Measurements from ENCODE around the gene ATRIP.
"Not testable (repeated sequence)": the region's sequence is repeated elsewhere in the genome, so short reads cannot be mapped to it uniquely, and the experiment has no call there.

The ATRIP gene

DNA sequence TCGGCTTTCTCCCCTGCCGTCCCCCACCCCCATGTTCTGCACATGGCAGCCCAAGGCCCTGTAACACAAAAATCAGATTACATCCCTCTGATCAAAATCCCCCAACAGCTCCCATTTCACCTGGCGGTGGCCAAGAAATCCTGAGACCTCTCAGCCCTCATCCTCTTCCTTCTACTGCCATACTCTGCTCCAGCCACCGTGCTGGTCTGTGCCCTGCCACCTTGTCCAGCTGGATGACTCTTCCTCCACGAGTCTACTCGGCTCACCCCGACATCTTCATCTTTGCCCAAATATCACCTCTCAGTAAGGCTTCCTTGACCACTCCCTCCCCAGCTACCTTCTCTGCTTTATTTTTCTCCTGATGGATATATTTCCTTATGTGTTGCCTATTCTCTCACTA is 9.7 kb upstream of the ATRIP start:
- no peak for DNase-seq (ENCODE audit: low read depth, low spot score)

DNA sequence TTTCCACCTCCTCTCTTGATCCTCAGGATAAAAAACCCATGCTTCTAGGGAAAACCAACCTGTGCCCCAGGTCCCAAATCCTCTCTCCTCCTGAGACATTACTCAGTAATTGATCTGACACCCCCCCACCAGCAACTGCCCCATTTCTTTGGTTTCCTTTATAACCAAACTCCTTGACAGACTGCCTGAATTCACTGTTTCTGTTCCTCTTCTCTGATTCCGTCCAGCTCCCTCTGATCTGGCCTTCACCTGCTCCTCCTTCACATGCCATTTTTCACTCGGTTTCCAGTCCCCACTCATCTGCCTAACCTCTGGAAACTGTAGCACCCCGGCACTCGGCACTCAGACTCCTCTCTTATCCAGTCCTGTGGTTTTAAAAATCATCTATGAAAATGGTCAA is 8.7 kb upstream of the ATRIP start:
- DNase-seq (ENCODE audit: low read depth, low spot score): no peak

DNA sequence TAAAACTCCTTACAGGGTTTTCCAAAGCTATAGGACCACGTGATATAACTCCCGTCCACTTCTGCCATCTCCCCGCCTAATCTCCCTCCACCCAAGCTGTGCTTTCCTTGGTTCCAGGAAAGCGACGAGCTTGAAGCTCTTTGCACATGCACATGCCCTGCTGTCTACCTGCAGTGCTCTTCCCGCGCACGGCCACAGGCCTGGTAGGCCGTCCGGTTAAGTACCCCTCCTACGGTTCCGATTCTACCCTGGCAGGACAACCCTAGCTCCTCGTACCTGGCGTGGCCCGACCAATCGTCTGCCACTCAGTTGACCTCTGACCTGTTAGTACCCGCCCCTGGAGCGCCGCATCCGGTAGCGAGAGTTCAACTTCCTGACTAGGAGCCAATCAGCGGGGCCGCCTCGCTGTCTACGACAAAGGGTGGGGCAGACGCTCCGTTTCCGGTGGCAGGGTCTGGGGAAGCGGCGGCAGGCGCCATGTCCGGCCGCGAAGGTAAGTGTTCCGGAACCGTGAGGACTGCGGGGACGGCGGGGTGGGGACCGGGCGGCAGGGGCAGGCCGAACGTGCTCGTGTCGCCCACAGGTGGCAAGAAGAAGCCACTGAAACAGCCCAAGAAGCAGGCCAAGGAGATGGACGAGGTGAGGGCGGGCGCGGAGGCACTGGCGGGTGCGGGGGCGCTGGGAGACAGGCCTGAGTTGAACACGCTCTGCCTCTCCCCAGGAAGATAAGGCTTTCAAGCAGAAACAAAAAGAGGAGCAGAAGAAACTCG is 6.5 kb upstream of the ATRIP start, which contains the start of the genes CCDC51 and TMA7:
TSS of gene CCDC51 (minus strand) at position 300 of the 770 bp plus-strand sequence. CDS start 4,991 bp downstream, outside the sequence.
TSS of gene TMA7 (plus strand) at position 438 of the 770 bp plus-strand sequence. CDS start at position 478, 40 bp downstream.
- peak; percentile 98 for DNase-seq (ENCODE audit: low read depth, low spot score)

DNA sequence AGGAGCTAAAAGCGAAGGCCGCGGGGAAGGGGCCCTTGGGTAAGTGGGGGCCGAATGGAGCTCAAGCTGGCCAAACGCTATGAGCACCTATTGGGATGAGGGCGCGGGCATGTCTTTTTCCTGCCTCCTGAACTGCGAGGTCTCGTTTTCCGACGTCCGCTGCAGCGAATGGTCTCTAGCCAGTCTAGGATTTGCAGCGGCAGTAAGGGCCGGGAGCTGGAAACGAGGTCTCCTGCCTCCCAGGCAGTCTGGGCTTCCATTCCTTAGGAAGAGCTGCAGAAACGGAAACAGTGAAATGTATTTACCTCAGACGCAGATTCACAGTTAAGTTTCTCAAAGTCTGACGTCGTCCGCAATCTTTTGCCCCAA is 6.0 kb upstream of the ATRIP start:
- DNase-seq (ENCODE audit: low read depth, low spot score): no peak

DNA sequence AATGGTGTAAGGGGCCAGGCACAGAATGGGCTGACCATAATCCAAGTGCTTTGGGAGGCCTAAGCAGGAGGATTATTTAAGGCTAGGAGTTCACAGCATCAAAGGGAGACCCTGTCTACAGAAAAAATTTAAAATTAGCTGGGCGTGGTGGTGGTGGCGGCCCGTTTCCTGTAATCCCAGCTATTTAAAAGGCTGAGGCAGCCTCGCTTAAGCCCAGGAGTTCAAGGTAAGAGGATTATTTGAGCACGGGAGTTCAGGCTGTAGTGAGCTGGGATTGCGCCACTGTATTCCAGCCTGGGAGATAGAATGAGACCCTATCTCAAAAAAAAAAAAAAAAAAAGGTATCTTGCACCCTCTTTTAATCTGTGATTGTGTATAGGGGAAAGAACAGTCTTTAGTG is 4.6 kb upstream of the ATRIP start:
- DNase-seq (ENCODE audit: low read depth, low spot score): no peak

DNA sequence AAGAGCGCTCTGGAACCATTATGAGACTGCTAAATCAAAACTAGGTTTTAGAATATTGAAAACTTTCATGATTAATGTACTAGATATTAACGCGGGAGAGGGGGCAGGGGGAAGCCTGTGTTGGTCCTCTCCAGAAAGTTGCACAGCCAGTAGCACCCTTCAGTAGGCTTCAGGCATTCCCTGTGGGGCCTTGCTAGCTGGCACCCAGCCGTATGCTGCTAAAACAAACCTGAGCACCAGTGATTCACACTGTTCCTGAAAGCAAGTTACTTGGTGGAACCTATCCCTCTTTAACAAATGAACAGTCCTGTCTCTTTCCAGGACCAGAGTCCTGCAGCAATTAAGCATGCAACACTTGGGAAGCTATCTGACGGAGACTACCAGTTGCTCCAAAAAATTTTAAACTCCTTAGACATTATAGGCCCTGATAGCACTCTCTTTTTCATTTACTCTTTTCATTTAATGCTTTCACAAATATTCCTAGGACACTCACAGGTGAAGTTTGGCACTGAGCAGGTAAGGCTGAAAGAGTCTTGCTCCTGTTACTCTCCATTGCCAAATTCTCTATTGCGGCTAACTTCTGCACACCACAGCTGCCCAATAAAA is 1.2 kb upstream of the ATRIP start:
- DNase-seq (ENCODE audit: low read depth, low spot score): no peak

DNA sequence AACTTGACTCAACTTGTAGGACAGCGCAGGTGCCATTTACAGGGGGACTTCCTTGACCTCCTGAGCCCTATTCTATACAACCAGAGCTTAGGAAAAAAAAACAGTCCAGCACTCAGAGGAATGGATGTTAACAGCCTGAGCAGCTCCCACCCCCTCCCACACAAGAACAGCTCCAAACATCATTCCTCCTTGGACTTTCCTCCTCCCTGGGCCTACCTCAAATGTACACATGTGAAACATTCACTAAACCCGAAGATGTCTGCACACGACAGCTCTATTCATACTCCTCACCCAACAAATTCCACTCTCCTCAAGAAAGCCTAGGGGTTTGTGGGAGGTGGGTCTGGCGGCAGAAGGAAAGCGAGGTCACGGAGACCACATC is 503 bp upstream of the ATRIP start:
- no peak for DNase-seq (ENCODE audit: low read depth, low spot score)

DNA sequence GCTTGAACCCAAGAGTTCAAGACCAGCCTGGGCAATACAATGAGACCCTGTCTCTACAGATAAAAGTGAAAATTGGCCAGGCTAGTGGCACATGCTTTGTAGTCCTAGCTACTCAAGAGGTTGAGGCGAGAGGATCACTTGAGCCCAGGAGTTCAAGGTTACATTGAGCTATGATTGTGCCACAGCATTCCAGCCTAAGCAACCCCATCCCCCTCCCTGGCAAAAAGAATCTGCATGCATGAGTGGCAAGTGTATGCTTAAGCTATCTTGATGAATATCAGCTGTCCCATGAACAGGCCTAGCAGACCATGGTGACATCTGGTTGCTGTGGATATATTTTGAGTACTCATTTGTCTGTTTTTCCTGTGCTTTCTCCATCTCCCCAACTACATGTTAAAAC is 4.7 kb downstream of the ATRIP start:
- no peak for DNase-seq (ENCODE audit: low read depth, low spot score)

DNA sequence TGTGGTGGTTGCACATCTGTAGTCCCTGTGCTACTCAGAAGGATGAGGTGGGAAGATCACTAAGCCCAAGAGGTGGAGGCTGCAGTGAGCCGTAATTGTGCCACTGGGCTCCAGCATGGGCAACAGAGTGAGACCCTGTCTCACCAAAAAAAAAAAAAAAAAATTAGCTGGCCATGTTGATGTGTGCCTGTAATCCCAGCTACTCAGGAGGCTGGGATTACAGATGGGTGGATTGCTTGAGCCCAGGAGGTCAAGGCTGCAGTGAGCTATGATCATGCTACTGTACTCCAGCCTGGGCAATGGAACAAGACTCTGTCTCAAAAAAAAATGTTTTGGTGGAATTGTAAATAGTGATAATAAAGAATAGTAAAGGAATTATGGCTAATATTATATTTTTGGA is 9.9 kb downstream of the ATRIP start:
- no peak for DNase-seq (ENCODE audit: low read depth, low spot score)

DNA sequence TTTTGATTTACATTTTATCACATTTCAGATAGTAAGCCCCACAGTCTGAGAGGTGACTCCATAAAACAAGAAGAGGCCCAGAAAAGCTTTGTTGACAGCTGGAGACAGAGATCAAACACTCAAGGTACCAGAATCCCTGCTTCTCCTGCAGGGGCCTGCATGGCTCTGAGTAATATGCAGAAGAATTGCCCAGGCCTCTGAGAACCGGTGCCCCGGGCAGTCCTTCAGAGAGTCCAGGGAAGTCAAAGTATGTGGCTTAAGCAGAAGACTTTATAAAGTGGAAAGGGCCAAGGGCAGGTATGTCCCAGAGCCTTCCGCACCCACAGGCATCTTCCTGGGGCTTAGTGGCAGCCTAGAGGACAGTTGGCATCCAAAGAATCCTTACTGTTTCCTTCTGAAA is 12.8 kb downstream of the ATRIP start:
- no peak for DNase-seq (ENCODE audit: low read depth, low spot score)

DNA sequence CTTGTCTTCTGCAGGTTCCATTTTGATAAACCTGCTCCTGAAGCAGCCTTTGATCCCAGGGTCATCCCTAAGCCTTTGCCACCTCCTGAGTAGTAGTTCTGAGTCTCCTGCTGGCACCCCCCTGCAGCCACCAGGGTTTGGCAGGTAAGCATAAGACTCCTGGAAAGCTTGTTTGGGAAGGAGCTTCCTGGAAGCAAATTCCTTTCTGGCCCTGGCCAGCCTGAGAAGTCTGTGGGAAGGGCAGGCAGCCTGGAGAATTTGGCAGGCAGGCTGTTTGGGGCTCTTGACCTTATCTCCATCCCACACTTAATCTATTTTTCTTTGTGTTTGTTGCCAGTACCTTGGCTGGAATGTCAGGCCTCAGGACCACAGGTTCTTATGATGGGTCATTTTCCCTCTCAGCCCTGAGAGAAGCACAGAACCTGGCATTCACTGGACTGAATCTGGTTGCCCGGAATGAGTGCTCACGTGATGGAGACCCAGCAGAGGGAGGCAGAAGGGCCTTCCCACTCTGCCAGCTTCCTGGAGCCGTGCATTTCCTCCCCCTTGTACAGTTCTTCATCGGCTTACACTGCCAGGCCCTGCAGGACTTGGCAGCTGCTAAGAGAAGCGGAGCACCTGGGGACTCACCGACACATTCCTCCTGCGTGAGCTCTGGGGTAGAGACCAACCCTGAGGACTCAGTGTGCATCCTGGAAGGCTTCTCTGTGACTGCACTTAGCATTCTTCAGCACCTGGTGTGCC is 13.4 kb downstream of the ATRIP start:
- DNase-seq (ENCODE audit: low read depth, low spot score): no peak

DNA sequence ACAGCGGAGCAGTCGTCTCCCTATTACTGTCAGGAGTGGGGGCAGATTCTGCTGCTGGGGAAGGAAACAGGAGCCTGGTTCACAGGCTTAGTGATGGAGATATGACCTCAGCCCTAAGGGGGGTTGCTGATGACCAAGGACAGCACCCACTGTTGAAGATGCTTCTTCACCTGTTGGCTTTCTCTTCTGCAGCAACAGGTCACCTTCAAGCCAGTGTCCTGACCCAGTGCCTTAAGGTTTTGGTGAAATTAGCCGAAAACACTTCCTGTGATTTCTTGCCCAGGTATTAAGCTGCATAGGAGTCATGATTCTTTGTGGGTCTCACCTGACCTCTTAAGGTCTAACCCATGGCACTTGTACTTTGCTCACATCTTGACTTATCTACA is 14.0 kb downstream of the ATRIP start:
- no peak for DNase-seq (ENCODE audit: low read depth, low spot score)

DNA sequence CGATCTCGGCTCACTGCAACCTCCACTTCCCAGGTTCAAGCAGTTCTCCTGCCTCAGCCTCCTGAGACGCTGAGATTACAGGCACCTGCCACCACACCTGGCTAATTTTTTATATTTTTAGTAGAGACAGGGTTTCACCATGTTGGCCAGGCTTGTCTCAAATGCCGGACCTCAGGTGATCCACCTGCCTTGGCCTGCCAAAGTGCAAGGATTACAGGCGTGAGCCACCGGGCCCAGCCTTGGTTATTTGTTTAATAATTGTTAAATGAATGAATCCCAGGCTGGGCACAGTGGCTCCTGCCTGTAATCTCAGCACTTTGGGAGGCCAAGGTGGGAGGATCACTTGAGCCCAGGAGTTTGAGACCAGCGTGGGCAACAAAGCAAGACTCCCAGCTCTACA is 15.2 kb downstream of the ATRIP start:
- not testable (repeated sequence) for DNase-seq (ENCODE audit: low read depth, low spot score)

DNA sequence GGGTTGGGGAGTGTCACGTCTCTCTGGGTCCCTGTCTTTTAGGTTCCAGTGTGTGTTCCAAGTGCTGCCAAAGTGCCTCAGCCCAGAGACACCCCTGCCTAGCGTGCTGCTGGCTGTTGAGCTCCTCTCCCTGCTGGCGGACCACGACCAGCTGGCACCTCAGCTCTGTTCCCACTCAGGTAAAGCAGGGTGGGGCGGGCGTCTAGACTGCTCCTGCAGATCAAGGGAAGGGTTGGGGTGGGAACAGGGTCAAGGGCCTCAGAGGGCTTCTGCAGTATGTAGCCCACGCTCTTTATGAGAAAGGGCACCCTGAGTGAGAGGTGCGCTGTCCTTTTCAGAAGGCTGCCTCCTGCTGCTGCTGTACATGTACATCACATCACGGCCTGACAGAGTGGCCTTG is 17.2 kb downstream of the ATRIP start:
- DNase-seq (ENCODE audit: low read depth, low spot score): no peak

DNA sequence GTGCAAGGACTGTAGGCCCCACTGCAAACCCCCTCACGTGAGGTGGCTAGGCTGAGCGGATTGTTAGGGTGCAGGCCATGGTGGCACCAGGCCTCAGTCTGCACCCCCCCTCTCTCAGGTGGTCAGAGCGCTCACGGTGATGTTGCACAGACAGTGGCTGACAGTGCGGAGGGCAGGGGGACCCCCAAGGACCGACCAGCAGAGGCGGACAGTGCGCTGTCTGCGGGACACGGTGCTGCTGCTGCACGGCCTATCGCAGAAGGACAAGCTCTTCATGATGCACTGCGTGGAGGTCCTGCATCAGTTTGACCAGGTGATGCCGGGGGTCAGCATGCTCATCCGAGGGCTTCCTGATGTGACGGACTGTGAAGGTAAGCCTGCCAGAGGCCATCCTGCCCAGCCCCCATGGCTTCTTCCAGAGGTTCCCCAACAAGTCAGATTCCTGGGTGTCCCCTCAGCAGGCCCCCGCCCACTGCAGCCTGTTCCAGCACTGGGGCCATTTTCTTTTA is 18.2 kb downstream of the ATRIP start:
- DNase-seq (ENCODE audit: low read depth, low spot score): no peak

DNA sequence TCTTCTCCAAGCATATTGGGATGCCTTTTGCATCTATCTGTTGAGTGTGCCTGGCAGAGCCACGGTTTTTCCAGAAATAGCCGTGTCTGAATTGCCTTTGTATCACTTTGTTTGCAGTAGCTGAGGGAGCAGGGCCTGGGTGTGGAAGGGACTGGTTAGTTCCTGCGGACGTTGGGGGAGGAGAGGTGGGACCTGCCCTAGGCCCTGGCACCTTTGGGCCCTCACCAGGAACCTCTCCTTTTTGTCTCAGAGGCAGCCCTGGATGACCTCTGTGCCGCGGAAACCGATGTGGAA is 18.6 kb downstream of the ATRIP start:
- no peak for DNase-seq (ENCODE audit: low read depth, low spot score)

DNA sequence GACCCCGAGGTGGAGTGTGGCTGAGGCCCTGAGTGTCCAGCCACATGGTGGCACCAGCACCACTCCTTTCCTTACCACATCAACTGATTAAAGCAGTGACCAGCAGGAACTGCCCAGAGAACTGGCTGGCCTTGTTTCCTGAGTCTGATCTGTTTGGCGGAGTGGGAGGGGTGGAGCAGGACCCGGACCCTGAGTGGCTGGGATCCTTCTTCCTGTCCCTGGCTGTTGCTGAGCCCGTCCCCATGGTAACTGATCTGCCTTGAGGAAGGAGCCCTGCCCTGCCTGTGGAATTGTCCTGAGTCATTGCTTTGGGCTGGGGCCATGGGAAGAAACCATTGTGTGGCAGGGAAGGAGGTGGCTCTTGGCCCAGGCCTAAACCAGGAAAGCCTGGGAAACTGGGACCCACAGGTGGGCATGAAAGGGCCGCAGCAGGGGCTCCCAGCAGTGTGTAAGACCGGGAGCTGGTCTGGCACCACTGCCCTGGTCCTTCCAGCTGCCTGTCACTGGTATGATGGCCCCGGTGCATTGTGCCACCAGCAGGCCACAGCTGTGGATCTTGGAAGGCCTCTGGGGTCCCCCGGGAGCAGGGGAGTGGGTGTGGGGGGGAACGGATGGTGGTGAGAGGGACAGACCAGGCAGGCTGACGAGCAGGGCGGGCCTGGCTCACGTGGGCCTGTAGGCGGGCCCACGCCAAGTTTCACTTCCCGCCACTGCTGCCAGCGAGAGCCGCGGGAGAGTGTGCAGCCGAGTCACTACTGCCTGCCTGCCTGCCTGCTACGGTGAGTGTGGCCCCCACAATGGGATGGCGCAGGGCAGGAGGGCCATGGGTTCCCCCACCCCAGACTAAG is 19.2 kb downstream of the ATRIP start:
- peak; percentile 54 for DNase-seq (ENCODE audit: low read depth, low spot score)

DNA sequence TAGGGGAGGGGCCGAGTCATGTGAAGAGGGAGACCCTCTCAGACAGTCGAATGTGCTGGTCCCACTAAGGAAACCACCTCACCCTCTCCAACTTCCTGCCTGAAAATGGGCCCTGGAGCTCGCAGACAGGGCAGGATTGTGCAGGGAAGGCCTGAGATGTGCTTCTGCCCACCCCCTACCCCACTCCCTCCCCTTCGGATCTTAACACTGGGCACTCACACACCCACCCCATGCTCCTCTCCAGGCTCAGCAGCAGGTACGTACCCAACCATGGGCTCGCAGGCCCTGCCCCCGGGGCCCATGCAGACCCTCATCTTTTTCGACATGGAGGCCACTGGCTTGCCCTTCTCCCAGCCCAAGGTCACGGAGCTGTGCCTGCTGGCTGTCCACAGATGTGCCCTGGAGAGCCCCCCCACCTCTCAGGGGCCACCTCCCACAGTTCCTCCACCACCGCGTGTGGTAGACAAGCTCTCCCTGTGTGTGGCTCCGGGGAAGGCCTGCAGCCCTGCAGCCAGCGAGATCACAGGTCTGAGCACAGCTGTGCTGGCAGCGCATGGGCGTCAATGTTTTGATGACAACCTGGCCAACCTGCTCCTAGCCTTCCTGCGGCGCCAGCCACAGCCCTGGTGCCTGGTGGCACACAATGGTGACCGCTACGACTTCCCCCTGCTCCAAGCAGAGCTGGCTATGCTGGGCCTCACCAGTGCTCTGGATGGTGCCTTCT is 20.0 kb downstream of the ATRIP start:
- DNase-seq (ENCODE audit: low read depth, low spot score): no peak

DNA sequence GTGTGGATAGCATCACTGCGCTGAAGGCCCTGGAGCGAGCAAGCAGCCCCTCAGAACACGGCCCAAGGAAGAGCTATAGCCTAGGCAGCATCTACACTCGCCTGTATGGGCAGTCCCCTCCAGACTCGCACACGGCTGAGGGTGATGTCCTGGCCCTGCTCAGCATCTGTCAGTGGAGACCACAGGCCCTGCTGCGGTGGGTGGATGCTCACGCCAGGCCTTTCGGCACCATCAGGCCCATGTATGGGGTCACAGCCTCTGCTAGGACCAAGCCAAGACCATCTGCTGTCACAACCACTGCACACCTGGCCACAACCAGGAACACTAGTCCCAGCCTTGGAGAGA is 20.5 kb downstream of the ATRIP start:
- DNase-seq (ENCODE audit: low read depth, low spot score): no peak

DNA sequence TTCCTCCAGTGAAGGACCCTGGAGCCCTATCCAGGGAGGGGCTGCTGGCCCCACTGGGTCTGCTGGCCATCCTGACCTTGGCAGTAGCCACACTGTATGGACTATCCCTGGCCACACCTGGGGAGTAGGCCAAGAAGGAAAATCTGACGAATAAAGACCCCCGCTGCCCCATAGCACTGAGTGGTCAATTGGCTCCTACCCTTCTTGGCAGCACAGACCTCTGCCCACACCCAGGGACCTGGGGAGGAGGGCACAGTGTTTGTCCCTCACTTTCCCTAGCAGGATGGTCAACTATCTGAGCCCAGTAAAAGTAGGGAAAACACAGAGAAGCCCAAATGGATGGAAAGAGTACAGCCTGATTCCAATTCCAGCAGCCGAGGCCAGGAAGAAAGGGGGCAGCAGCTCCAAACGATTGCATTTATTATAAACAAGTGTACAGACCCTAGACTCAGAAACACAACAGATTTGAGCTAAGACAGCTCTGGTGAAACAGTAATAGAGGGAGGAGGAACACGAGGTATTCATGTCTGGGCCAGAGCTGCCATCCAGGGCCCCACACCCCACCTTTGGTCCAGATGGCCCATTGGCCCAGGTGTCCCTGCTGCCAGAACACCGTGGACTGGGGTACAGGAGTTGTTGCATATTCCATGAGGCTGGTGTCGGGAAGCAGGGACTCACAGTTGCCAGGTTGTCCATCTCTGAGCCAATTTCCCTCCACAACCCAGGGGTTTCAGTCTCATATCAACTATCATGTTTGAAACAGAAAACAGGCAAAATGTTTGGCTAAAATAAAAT is 21.1 kb downstream of the ATRIP start:
- DNase-seq (ENCODE audit: low read depth, low spot score): no peak

Measured in activated CD4-positive, CD25-positive, alpha-beta regulatory T cell treated with anti-CD3 and anti-CD28 coated beads, Interleukin-2, amount 50 U/mL, for 16 hours (primary cell).